COLO668 (cell line): ENCODE data around the gene SIRPD.
"Not testable (repeated sequence)": the region's sequence is repeated elsewhere in the genome, so short reads cannot be mapped to it uniquely, and the experiment has no call there.

Experiments used
- DNase-seq: peaks from one replicate; lab custom pipeline; 2025; ENCODE audit not compliant: unreplicated experiment; lab: John Stamatoyannopoulos, UW

SIRPD gene

GRCh38 chr20:1557605-1558004 is at the start of gene SIRPD:
SIRPD (minus strand) TSS chr20:1557705; CDS start chr20:1557653, 52 bp downstream.
- no peak for DNase-seq

DNA sequence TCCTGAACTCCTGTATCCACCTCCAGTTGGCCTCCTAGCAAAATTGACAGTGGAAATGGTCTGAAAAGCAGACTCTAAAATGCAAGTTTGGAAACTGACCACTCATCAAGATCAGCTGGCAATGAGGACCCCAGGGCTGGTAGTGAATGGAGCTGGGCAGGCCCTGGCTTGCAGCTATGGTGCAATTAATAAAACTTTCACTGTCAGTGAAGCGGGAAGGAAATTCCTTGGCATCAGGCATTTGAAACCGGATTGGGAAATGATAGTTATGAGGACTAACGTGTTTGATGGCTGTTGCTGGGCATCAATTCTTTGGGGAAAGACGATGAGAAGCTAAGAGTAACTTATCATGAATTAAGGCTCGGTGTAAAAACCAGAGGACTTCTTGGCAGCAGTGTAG is 43.2 kb upstream of the SIRPD start:
- no peak for DNase-seq

DNA sequence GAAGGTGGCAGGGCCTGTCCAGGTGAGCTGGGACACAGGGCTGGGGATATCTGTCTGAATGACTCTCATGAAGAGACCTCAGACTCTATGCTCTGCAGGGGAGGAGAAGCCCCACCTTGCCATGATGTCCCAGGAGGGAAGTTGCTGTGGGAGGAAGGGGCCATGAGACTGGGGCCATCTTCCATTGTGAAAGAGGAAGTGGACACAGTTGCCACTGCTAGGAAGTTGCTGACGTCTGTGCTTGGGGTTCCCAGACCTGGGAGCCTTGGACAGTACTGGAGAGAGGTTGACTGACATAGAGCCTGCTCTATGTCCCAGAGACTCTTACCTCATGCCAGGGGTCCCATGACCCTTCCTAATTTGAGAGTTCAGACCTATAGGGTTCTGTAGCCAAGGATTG is 37.8 kb upstream of the SIRPD start:
- DNase-seq, result no peak

GRCh38 chr20:1588533-1589460 is 31.3 kb upstream of the SIRPD start:
- no peak for DNase-seq

- no peak for DNase-seq
These were observed 30.5 kb upstream of the SIRPD start for GRCh38 chr20:1587781-1588532.

DNA sequence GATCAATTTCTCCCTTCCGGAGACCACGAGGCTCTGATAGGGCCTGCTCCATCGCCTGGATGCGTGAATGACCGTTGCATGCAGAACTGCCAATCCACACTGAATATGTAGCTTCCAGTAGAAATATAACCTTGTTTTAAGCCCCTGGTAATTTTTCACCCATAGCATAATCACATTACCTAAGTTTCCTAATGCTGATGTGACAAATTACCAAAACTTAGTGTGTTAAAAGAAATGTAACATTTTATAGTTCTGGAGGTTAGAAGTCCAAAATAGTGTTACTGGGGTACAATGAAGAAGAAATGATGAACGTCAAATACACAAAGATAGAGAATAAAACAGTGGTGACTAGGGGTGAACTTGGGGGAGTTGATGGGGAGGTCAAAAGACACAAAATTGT is 22.0 kb upstream of the SIRPD start:
- no peak for DNase-seq

DNA sequence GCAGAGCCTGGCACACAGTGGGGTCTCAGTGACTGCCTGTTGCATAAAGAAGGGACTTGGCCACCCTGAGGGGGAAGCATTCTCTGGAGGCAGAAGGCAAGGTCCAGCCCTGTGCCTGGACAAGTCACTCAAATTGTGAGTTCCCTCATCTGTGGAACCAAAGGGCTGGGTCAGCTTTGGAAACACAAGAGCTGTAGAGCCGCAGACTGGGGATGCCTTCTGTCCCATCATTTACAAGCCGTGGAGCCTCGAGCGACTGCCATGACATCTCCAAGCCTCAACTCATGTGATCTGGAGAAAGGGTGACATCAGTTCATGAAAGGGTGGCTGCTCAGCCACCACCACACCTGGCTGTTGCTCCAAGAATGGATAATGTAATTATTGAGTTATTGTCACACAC is 20.4 kb upstream of the SIRPD start:
- no peak for DNase-seq

GRCh38 chr20:1577313-1577712 is 19.8 kb upstream of the SIRPD start:
- not testable (repeated sequence) for DNase-seq

- no peak for DNase-seq
These were observed 19.1 kb upstream of the SIRPD start for GRCh38 chr20:1576641-1577040.

DNA sequence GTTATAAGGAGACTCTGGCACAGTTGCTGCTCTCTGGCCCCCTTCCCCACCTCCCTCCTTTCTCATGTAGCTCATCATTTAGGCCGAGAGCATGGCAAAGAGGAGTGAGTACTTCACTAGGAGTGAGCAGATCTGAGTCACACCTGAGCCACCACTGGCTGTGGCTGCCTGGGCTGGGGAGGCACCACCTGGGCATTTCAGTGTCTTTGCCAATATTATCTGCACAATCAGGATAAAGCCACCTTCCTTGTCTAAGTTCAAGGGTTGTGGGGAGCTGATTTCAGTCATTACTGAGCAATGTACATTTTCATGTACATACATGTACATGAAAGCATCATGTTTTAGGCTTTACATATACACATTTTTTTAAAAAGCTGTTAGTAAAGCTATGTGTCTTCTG is 18.5 kb upstream of the SIRPD start:
- DNase-seq, result not testable (repeated sequence)

DNA sequence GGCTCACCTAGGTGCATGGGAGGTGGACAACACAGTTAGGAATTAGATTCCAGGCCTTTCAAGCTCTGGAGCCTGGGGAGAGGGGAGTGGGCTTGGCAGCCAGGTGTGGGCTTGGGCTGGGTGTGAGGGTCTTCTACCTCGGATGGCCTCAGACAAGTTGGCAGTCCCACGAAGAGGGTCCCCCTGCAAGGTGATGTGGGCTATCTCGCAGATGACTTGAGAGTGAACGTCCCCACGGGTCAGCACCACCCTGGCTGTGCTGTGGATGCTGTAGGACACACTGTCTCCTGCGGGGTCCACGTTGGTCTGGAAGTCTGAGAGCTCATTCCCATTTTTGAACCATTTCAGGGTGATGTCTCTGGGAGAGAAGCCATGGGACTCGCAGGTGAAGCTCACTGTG is 14.1 kb upstream of the SIRPD start:
- DNase-seq, result not testable (repeated sequence)

DNA sequence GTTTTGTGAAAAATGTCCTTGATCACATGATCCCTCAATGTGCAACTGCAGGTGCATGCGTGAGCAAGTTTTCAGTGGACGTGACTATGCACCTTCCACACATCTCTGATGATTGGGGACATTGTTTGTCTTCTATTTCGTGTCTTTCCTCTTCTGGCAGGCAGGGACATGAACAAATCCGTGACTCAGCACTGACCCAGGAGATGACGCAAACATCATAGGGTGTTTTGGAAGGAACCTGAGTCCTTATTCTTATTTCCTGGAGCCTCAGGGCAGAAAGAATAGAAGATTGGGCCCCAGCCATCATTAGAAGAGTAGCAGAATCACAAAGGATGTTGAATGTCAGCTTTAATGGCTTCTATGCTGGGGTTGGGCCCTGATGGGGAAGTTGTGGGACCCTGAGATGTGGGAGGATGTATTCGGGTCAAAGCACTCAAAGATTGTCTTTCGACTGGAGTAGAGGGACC is 11.9 kb upstream of the SIRPD start:
- no peak for DNase-seq

GRCh38 chr20:1568163-1568490 is 10.6 kb upstream of the SIRPD start:
- no peak for DNase-seq

DNA sequence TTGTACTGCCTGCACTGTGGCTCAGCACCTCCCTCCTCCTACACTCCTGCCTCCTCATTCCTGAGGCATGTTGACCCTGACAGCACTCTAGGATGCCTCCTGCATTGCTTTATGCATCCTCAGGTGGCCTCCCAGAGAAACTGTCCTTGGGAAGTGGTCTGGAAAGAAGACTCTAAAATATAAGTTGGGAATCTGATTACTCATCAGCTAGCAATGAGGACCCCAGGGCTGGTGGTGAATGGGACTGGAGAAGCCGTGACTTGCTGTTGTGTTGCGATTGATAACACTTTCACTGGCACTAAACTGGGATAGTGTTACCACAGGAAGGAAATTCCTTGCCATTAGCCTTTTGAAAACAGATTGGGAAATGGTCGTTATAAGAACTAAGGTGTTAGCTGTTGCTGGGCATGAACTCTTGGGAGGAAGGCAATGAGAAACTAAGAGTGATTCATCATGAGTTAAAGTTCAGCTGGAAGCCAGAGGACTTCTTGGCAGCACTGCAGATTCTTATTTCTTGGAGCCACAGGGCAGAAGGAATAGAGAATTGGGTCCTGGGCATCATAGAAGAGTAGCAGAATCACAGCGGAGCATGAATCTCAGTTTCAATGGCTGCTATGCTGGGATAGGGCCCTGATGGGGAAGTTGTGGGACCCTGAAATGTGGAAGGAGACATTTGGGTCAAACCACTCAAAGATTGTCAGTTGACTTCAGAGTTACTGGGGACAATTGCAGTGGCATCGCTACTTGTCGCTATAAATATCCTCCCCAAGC is 10.1 kb upstream of the SIRPD start:
- no peak for DNase-seq

DNA sequence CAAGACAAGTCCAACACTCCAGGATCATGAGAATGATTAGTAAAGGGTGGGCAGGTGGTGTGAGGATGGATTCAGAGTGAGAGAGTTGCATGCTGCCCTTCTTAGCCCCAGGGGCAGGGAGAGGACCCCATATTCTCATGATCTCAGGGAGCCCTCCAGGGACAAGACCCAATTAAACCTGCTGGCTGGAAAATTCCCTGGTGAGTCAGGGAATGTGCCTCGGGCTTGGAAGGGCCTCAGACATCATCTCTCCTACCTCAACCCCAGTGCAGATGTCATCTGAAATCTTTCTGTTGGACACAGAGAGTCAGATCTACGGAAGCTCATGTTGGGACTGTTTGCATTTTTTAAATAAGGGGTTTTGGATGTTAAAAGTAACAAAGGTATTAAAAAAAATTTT is 9.2 kb upstream of the SIRPD start:
- DNase-seq, result no peak

DNA sequence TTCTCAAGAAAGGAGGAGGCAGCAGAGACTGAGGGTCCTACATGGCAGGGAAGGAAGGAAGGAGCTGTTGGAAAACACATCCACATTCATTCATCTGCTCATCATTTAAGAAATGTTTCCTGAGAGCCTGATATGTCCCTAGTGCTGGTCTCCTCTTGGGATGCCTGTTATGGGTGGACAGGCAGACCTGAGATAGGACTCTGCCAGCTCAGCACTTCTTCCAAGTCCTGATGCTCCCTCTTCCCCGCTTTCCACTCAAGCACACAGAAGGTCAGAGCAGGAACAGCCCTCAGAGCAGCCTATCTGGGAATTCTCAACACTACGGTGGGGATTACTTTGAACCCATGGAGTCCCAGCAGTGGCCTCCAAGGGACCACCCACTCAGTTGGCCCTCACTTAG is 8.0 kb upstream of the SIRPD start:
- no peak for DNase-seq

- DNase-seq, result no peak
These were observed 6.1 kb upstream of the SIRPD start for GRCh38 chr20:1563598-1563997.

DNA sequence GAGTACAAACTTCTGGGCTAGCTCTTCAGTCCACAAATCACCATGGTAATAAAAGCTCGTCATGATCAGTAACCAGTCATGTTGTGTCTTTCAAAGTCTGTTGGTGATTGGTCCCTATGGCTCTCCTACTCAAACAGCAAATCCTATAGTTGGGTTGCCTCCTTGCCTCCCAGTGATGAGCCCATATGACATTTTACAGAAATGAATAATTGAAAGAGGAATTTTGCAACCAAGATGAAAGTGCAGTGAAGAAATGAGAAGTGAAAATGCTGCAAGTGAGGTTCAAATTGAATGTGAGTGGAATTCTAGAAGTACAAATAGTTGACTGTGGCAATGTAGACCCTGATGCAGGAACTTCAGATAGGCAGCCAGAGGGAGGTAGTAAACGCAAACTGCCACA is 5.1 kb upstream of the SIRPD start:
- DNase-seq, result no peak

DNA sequence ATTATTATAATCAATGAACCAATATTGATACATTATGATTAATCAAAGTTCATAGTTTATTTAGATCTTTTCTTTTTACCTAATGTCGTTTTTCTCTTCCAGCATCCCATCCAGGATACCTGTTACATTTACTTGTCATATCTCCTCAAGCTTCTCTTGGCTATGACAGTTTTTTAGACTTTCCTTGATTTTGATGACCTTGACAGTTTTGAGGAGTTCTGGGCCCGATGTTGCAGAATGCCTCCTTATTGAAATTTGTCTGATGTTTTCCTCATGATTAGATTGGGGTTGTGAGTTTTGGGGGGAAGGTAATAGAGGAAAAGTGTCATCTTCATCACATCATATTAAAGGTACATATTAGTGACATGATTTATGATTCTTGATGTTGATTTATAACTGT is 3.8 kb upstream of the SIRPD start:
- DNase-seq, result no peak

- DNase-seq, result no peak
These were observed 1.6 kb downstream of the SIRPD start for GRCh38 chr20:1555952-1556351.

GRCh38 chr20:1539816-1540419 is 17.6 kb downstream of the SIRPD start:
- no peak for DNase-seq
